ENCODE results near the gene RHOBTB3.

DNA sequence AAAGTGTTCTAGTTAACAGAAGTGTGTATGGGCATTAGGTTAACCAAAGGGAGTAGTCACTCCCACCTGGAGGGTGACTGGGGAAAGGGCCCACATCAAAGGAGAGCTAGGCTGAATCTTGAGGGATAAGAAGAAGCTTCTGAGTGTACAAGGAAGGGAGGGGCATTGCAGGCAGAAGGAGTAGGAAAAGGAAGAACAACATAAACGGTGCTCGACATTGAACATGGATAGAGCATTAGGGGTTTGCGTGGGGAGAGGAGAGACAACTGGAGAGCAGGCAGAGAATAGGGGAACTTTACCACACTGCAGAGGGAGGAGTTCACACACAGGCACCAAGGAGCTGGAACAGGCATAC lies 96.7 kb downstream of the RHOBTB3 start:
- no peak for TF ChIP-seq POLR2A (IDR thresholded peaks at IDR 0.05)
- TF ChIP-seq, protein P1, sequence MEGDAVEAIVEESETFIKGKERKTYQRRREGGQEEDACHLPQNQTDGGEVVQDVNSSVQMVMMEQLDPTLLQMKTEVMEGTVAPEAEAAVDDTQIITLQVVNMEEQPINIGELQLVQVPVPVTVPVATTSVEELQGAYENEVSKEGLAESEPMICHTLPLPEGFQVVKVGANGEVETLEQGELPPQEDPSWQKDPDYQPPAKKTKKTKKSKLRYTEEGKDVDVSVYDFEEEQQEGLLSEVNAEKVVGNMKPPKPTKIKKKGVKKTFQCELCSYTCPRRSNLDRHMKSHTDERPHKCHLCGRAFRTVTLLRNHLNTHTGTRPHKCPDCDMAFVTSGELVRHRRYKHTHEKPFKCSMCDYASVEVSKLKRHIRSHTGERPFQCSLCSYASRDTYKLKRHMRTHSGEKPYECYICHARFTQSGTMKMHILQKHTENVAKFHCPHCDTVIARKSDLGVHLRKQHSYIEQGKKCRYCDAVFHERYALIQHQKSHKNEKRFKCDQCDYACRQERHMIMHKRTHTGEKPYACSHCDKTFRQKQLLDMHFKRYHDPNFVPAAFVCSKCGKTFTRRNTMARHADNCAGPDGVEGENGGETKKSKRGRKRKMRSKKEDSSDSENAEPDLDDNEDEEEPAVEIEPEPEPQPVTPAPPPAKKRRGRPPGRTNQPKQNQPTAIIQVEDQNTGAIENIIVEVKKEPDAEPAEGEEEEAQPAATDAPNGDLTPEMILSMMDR (IDR thresholded peaks at IDR 0.05), result no peak
